Measurements from ENCODE around the gene PPWD1.
"Not testable (repeated sequence)": the region's sequence is repeated elsewhere in the genome, so short reads cannot be mapped to it uniquely, and the experiment has no call there.

PPWD1 gene

GRCh38 chr5:65562731-65563701 is at the start of gene PPWD1, which contains the start of gene CENPK:
Gene PPWD1 (plus strand): TSS chr5:65563296. CDS start chr5:65563311, 15 bp downstream.
Gene CENPK (minus strand): TSS chr5:65563168. CDS start chr5:65554907, 8,261 bp downstream.
- peak; percentile 77 to 83 for DNase-seq

- DNase-seq, result no peak
Measured at GRCh38 chr5:65525726-65526125, 37.4 kb upstream of the PPWD1 start.

GRCh38 chr5:65530904-65531303 is 32.2 kb upstream of the PPWD1 start:
- DNase-seq, result no peak

- no peak for DNase-seq
Measured at GRCh38 chr5:65535529-65535987, 27.5 kb upstream of the PPWD1 start.

GRCh38 chr5:65539827-65540226 is 23.3 kb upstream of the PPWD1 start:
- no peak for DNase-seq

GRCh38 chr5:65544473-65544872 is 18.6 kb upstream of the PPWD1 start:
- DNase-seq, result no peak

GRCh38 chr5:65546141-65546540 is 17.0 kb upstream of the PPWD1 start:
- DNase-seq, result no peak

GRCh38 chr5:65548281-65548680 is 14.8 kb upstream of the PPWD1 start:
- DNase-seq, result no peak

- DNase-seq, result no peak
Measured at GRCh38 chr5:65553941-65554340, 9.2 kb upstream of the PPWD1 start.

GRCh38 chr5:65555287-65555686 is 7.8 kb upstream of the PPWD1 start:
- DNase-seq, result no peak

- DNase-seq, result no peak
Measured at GRCh38 chr5:65556181-65556580, 6.9 kb upstream of the PPWD1 start.

- DNase-seq, result no peak
Measured at GRCh38 chr5:65556718-65557117, 6.4 kb upstream of the PPWD1 start.

- no peak for DNase-seq
Measured at GRCh38 chr5:65563777-65564176, 681 bp downstream of the PPWD1 start.

- no peak for DNase-seq
Measured at GRCh38 chr5:65566505-65566904, 3.4 kb downstream of the PPWD1 start.

- no peak for DNase-seq
Measured at GRCh38 chr5:65570598-65571226, 7.6 kb downstream of the PPWD1 start.

- DNase-seq, result no peak
Measured at GRCh38 chr5:65577141-65577540, 14.0 kb downstream of the PPWD1 start.

- no peak for DNase-seq
Measured at GRCh38 chr5:65588694-65589093, 25.6 kb downstream of the PPWD1 start.

- DNase-seq, result not testable (repeated sequence)
Measured at GRCh38 chr5:65601761-65602160, 38.7 kb downstream of the PPWD1 start.

- DNase-seq, result peak; percentile 46 to 56
Measured at GRCh38 chr5:65611524-65611923, 48.4 kb downstream of the PPWD1 start.

- DNase-seq, result no peak
Measured at GRCh38 chr5:65612298-65612907, 49.3 kb downstream of the PPWD1 start.

GRCh38 chr5:65620021-65620420 is 56.9 kb downstream of the PPWD1 start:
- no peak for DNase-seq

- DNase-seq, result not testable (repeated sequence)
Measured at GRCh38 chr5:65621961-65622360, 58.9 kb downstream of the PPWD1 start.

- no peak for DNase-seq
Measured at GRCh38 chr5:65623482-65623881, 60.4 kb downstream of the PPWD1 start.
